ENCODE measurements around the gene PTBP1. TPM values are rescaled to one million over a fixed set of nuclear protein-coding genes. Genes with fewer than 3 reads are reported as not detected.

PTBP1 gene
- total and polyA plus RNA-seq, 9 of the 15 experiments (the other 6 are each of a cell fraction or from before 2014, with no cell fraction given) = 14.0 to 759 (median 234) TPM

- no peaks in the 10 kb centered on the region for H3K9me3 ChIP-seq (replicated peaks; ENCODE audit: control insufficient read depth, insufficient read depth, low read depth, low read length)
- peak overlapping the region in 1 of 2 experiments; percentile 68; a peak in 2 of 4 replicates for H3K9ac ChIP-seq (ENCODE audit: insufficient read depth in 1 of 2, low read depth in 2 of 2, low read length in 2 of 2)
- POLR2A ChIA-PET = interaction anchor here (1.7 kb wide), 1 partner anchor 9 kb away, joined by 5 read pairs; the partner anchor contains the start of gene PTBP1
- no peaks in the 10 kb centered on the region for H3K36me3 ChIP-seq (ENCODE audit: control insufficient read depth, insufficient read depth, low read length)
- H3K9me1 ChIP-seq (ENCODE audit: control insufficient read depth, insufficient read depth, low read length) = no peaks in the 10 kb centered on the region
- in situ Hi-C loops (cut with MboI) = no loop called here
- peaks cover 36 to 60% of the 10 kb centered on the region in 2 experiments for H3K4me1 ChIP-seq (replicated peaks in 1 of 2; ENCODE audit: control insufficient read depth in 2 of 2, insufficient read depth in 2 of 2, low read length in 2 of 2)
- no peaks in the 10 kb centered on the region for H3K27me3 ChIP-seq (ENCODE audit: control insufficient read depth in 2 of 2, insufficient read depth in 2 of 2, low read length in 2 of 2)
- CTCF ChIA-PET (ENCODE audit: low intra/inter-chr PET ratio) = no interaction called here
- no peak for ATAC-seq
- WGBS (ENCODE audit: insufficient coverage, low coverage, missing lambda C conversion rate) = 95% methylated on average over 16 of the region's 16 CpGs
- intact Hi-C loops (cut with micrococcal nuclease) = no loop called here
- no peaks in the 10 kb centered on the region for H4K20me1 ChIP-seq (replicated peaks; ENCODE audit: control insufficient read depth, insufficient read depth, low read length)
- H2AFZ ChIP-seq (ENCODE audit: low read depth, low read length) = no peak overlapping the region
- H3K4me2 ChIP-seq (ENCODE audit: insufficient read depth, low read length) = no peak overlapping the region
- DNase-seq (ENCODE audit: extremely low read depth in 1 of 4, low spot score in 3 of 4) = no peak
- FAIRE-seq = no peak
- BruUV-seq (replicated peaks) = no TSS peak
- H3K79me2 ChIP-seq (ENCODE audit: control insufficient read depth, insufficient read depth, low read length) = peaks cover 7% of the 10 kb centered on the region; the same call in 1 of the 3 replicates
- TF ChIP-seq ETS2 (tag; IDR thresholded peaks at IDR 0.05; ENCODE audit: borderline replicate concordance, poor library complexity, severe bottlenecking) (no peak), RBM34 (IDR thresholded peaks at IDR 0.05; ENCODE audit: borderline replicate concordance, insufficient read depth, low read length) (no peak)
- H3K4me3 ChIP-seq = no peak overlapping the region
- H3K27ac ChIP-seq (ENCODE audit: extremely low read depth, low read depth, low read length) = no peak overlapping the region
These were observed 9.7 kb upstream of the PTBP1 start for GRCh38 chr19:787536-787935.

- FAIRE-seq = no peak
- in situ Hi-C loops (cut with MboI) = no loop called here
- DNase-seq (ENCODE audit: extremely low read depth in 1 of 4, low spot score in 3 of 4) = peak in 1 of 4 experiments; percentile 23
- Histone ChIP-seq H3K9ac (ENCODE audit: insufficient read depth in 1 of 2, low read depth in 2 of 2, low read length in 2 of 2) (peak overlapping the region; percentile 69 to 82), H4K20me1 (replicated peaks; ENCODE audit: control insufficient read depth, insufficient read depth, low read length) (no peaks in the 10 kb centered on the region), H3K9me3 (replicated peaks; ENCODE audit: control insufficient read depth, insufficient read depth, low read depth, low read length) (peaks cover under 1% of the 10 kb centered on the region; the same call in 1 of the 2 replicates), H3K36me3 (ENCODE audit: control insufficient read depth, insufficient read depth, low read length) (no peaks in the 10 kb centered on the region), H3K4me1 (replicated peaks in 1 of 2; ENCODE audit: control insufficient read depth in 2 of 2, insufficient read depth in 2 of 2, low read length in 2 of 2) (peaks cover 42 to 68% of the 10 kb centered on the region in 2 experiments), H3K27me3 (ENCODE audit: control insufficient read depth in 2 of 2, insufficient read depth in 2 of 2, low read length in 2 of 2) (no peaks in the 10 kb centered on the region), H3K27ac (ENCODE audit: extremely low read depth, low read depth, low read length) (peak overlapping the region; percentile 79), H2AFZ (ENCODE audit: low read depth, low read length) (peak overlapping the region; percentile 85), H3K4me3 (no peak overlapping the region), H3K79me2 (ENCODE audit: control insufficient read depth, insufficient read depth, low read length) (peaks cover 7% of the 10 kb centered on the region; the same call in 1 of the 3 replicates), H3K4me2 (ENCODE audit: insufficient read depth, low read length) (peak overlapping the region; percentile 62), H3K9me1 (ENCODE audit: control insufficient read depth, insufficient read depth, low read length) (no peaks in the 10 kb centered on the region)
- CTCF ChIA-PET (ENCODE audit: low intra/inter-chr PET ratio) = no interaction called here
- ATAC-seq = no peak
- POLR2A ChIA-PET = interaction anchor here (1.0 kb wide), 2 partner anchors 25 to 87 kb away, joined by 3 to 4 read pairs; no protein-coding TSS in a partner anchor
- intact Hi-C loops (cut with micrococcal nuclease) = no loop called here
- WGBS (ENCODE audit: insufficient coverage, low coverage, missing lambda C conversion rate) = 63% methylated on average over 9 of the region's 11 CpGs
- TSS peak; percentile 59 for BruUV-seq (replicated peaks)
- no peak for TF ChIP-seq ARID2 (IDR thresholded peaks at IDR 0.05)
- TF ChIP-seq ZNF584 (CRISPR knock-in tag; IDR thresholded peaks at IDR 0.05; ENCODE audit: low read depth) = 0 out of 2 replicates have a peak, but pooled peaks have one; percentile 55
These were observed 8.6 kb upstream of the PTBP1 start for GRCh38 chr19:788686-788982.

Measured in K562 (cell line).